OCI-LY3 (cell line): ENCODE results near the gene PCSK5.

Source experiments
- CTCF ChIP-seq: fragments of 200-600, 300-600 bp; sonication (generic); IDR thresholded peaks from 2 replicates; pipeline ENCODE4 v1.5.1; 2014; ENCODE audit warnings: antibody characterized with exemption, low read length, low read depth
- EZH2phosphoT487 ChIP-seq: fragments of 200-600 bp; shearing (Covaris generic); IDR thresholded peaks from 2 replicates; pipeline ENCODE4 v1.6.1; 2018; ENCODE audit warnings: antibody characterized with exemption, mixed run types, low read depth

GRCh38 chr9:76136986-76137385, 246.5 kb downstream of the PCSK5 start:
- TF ChIP-seq CTCF (no peak), EZH2phosphoT487 (no peak)
